K562 (cell line): ENCODE results near the gene RPS28. TPM values are rescaled to one million over a fixed set of nuclear protein-coding genes. Genes with fewer than 3 reads are reported as not detected.

ENCODE experiments used
- CBFA2T3 ChIP-seq: fragments of 450-650 bp; IDR thresholded peaks from 2 replicates; pipeline ENCODE4 v1.6.1; 2017
- DMBX1 ChIP-seq: fragments of 250-450 bp; sonication (Bioruptor Pico); IDR thresholded peaks from 2 replicates; pipeline ENCODE4 v1.8.0; 2022; ENCODE audit warnings: inconsistent platforms, mild to moderate bottlenecking, moderate library complexity, borderline replicate concordance
- EP400 ChIP-seq: fragments of 450-650 bp; IDR thresholded peaks from 2 replicates; pipeline ENCODE4 v1.6.1; 2017; ENCODE audit warnings: antibody characterized with exemption, mild to moderate bottlenecking, moderate library complexity
- ETS1 ChIP-seq: conservative IDR thresholded peaks from 2 replicates; pipeline ENCODE4 v1.6.1; 2011; ENCODE audit warnings: low read depth, mild to moderate bottlenecking, low read length; ENCODE audit not compliant: control insufficient read depth
- ETS2 ChIP-seq: IDR thresholded peaks from 2 replicates; pipeline ENCODE4 v1.6.1; 2016; ENCODE audit warnings: borderline replicate concordance, missing genetic modification characterization, mild to moderate bottlenecking, moderate library complexity, missing compliant biosample characterization; ENCODE audit not compliant: poor library complexity, severe bottlenecking
- FOXP4 ChIP-seq: sonication (generic); formaldehyde crosslinking; IDR thresholded peaks from 2 replicates; pipeline ENCODE4 v1.8.0; 2022; ENCODE audit warnings: mild to moderate bottlenecking, missing genetic modification reagents, borderline replicate concordance
- KDM1A ChIP-seq, 2 experiments: fragments of 450-650 bp; IDR thresholded peaks; 2 replicates each; pipeline ENCODE4 v1.6.1; 2016; ENCODE audit warnings: mild to moderate bottlenecking in 2 of 2
- MCM7 ChIP-seq, 2 experiments: fragments of 450-650 bp; IDR thresholded peaks; 2 replicates each; pipeline ENCODE4 v1.6.1; 2016 to 2018
- MIER1 ChIP-seq: fragments of 450-650 bp; IDR thresholded peaks from 2 replicates; pipeline ENCODE4 v1.6.1; 2016; ENCODE audit warnings: antibody characterized with exemption, mild to moderate bottlenecking, low read depth
- NFYB ChIP-seq: IDR thresholded peaks from 2 replicates; pipeline ENCODE4 v1.6.1; 2011; ENCODE audit warnings: mild to moderate bottlenecking, moderate library complexity; ENCODE audit not compliant: insufficient read length; ENCODE audit errors: extremely low read depth
- PHF20 ChIP-seq: fragments of 450-650 bp; IDR thresholded peaks from 2 replicates; pipeline ENCODE4 v1.6.1; 2018; ENCODE audit not compliant: partially characterized antibody
- PPARD ChIP-seq: fragments of 250-450 bp; sonication (Bioruptor Pico); IDR thresholded peaks from 2 replicates; pipeline ENCODE4 v1.8.0; 2022; ENCODE audit warnings: inconsistent platforms, mild to moderate bottlenecking, moderate library complexity
- PTTG1 ChIP-seq: fragments of 450-650 bp; IDR thresholded peaks from 2 replicates; pipeline ENCODE4 v1.6.1; 2016; ENCODE audit warnings: low read depth, mild to moderate bottlenecking, missing genetic modification characterization, missing compliant biosample characterization
- STAT5A ChIP-seq: IDR thresholded peaks from 2 replicates; pipeline ENCODE4 v1.6.1; 2012; ENCODE audit warnings: low read length, inconsistent platforms, borderline replicate concordance
- ZBTB33 ChIP-seq: sonication (generic); formaldehyde crosslinking; IDR thresholded peaks from 2 replicates; pipeline ENCODE4 v1.8.1; 2023; ENCODE audit warnings: mild to moderate bottlenecking, missing genetic modification reagents
- ZNF165 ChIP-seq: fragments of 250-450 bp; sonication (Bioruptor Pico); IDR thresholded peaks from 2 replicates; pipeline ENCODE4 v1.4.0; 2020; ENCODE audit warnings: borderline replicate concordance
- ZNF197 ChIP-seq: fragments of 200-800 bp; sonication (Bioruptor generic); IDR thresholded peaks from 2 replicates; pipeline ENCODE4 v1.6.1; 2016; ENCODE audit warnings: low read depth, missing genetic modification characterization, missing compliant biosample characterization
- ZNF395 ChIP-seq: fragments of 200-800 bp; sonication (Bioruptor generic); IDR thresholded peaks from 2 replicates; pipeline ENCODE4 v1.6.1; 2017; ENCODE audit warnings: missing genetic modification characterization, missing compliant biosample characterization
- ZNF586 ChIP-seq: fragments of 450-650 bp; formaldehyde crosslinking; conservative IDR thresholded peaks from 2 replicates; pipeline ENCODE4 v1.4.0; 2020; ENCODE audit warnings: mild to moderate bottlenecking, moderate library complexity
- ZNF696 ChIP-seq: fragments of 250-450 bp; sonication (Bioruptor Pico); conservative IDR thresholded peaks from 2 replicates; pipeline ENCODE4 v1.4.0; 2020; ENCODE audit warnings: mild to moderate bottlenecking, moderate library complexity
- ZNF780A ChIP-seq: fragments of 250-450 bp; sonication (Bioruptor Pico); IDR thresholded peaks from 2 replicates; pipeline ENCODE4 v1.5.0; 2021; ENCODE audit warnings: mild to moderate bottlenecking
- polyA plus RNA-seq, 8 experiments: library from polyadenylated mRNA; depleted of rRNA in 4 of 8; stranded (reverse) in 5 of 8; unstranded in 3 of 8; fragments of >200 nt; fragmentation: Nextera tagmentation in 2 of 8; fragmentation: Illumina TruSeq in 1 of 8; extraction: Ambion mirVana in 2 of 8; extraction: Trizol in 1 of 8; gene quantifications; 2 replicates each; pipeline versions ENCODE4 v1.2.1 to v1.2.3, GENCODE V29; 2011 to 2014; ENCODE audit warnings: inconsistent platforms in 1 of 8, missing spikeins in 1 of 8
- total RNA-seq, 7 experiments: library from RNA; depleted of rRNA in 6 of 7; stranded (reverse); fragments of >200 nt in 6 of 7; fragmentation: Illumina TruSeq in 2 of 7; extraction: Trizol in 2 of 7; gene quantifications; 2 replicates each; pipeline versions ENCODE4 v1.2.1 to v1.2.3, GENCODE V29; 2011 to 2021; ENCODE audit warnings: low replicate concordance in 1 of 7

Gene RPS28
- total and polyA plus RNA-seq, 9 of the 15 experiments (the other 6 are each of a cell fraction or from before 2014, with no cell fraction given): 165 to 2,827 (median 1,303) TPM

GRCh38 chr19:8307965-8308866 lies 13.1 kb upstream of the RPS28 start, which contains the start of gene CD320 (continued):
- no peak for TF ChIP-seq ETS2 (tag)
- TF ChIP-seq ZNF696 (CRISPR knock-in tag): no peak
- TF ChIP-seq CBFA2T3: no peak
- peak; percentile 71 for TF ChIP-seq ZBTB33 (CRISPR knock-in tag)
- peak; percentile 93 for TF ChIP-seq EP400
- TF ChIP-seq PPARD: no peak
- no peak for TF ChIP-seq ZNF780A (CRISPR knock-in tag)
- no peak for TF ChIP-seq PTTG1 (tag)
- TF ChIP-seq MCM7 (IDR thresholded peaks at IDR 0.05): no peak
- TF ChIP-seq PHF20: no peak
- no peak for TF ChIP-seq ZNF165 (CRISPR knock-in tag)
- 0 out of 2 replicates have a peak, but pooled peaks have one; percentile 51 for TF ChIP-seq ZNF586 (CRISPR knock-in tag)
- peak; percentile 50; the same call in 1 of the 2 replicates for TF ChIP-seq ZNF197 (CRISPR knock-in tag)
- TF ChIP-seq MIER1: no peak
- no peak for TF ChIP-seq STAT5A
- peak; percentile 69 for TF ChIP-seq ETS1
- TF ChIP-seq NFYB: peak; percentile 55
- TF ChIP-seq ZNF395 (CRISPR knock-in tag): peak; percentile 86; the same call in 1 of the 2 replicates
- peak; percentile 97 for TF ChIP-seq FOXP4 (CRISPR knock-in tag)
- 0 out of 2 replicates have a peak, but pooled peaks have one; percentile 42 for TF ChIP-seq DMBX1 (CRISPR knock-in tag)
- no peak for TF ChIP-seq KDM1A (IDR thresholded peaks at IDR 0.05)
